BLaER1 treated with 17β-estradiol and CSF1 and Interleukin-3, amounts not matched to agents 10 nM and 100 nM (cell line): ENCODE measurements around the gene KIF14.
A peak's percentile ranks its signal among the peaks of the same experiment; 100 is the strongest.
"Not testable (repeated sequence)": the region's sequence is repeated elsewhere in the genome, so short reads cannot be mapped to it uniquely, and the experiment has no call there.

Experiments used
- H3K27ac ChIP-seq, 11 experiments: shearing (Covaris generic); formaldehyde crosslinking; 2 replicates each; pipeline ENCODE4 v1.8.1; 2022
- H3K27me3 ChIP-seq, 11 experiments: shearing (Covaris generic); formaldehyde crosslinking; 2 replicates each; pipeline ENCODE4 v1.8.1; 2022
- H3K36me3 ChIP-seq, 11 experiments: shearing (Covaris generic); formaldehyde crosslinking; 2 replicates each; pipeline ENCODE4 v1.8.1; 2022
- H3K4me1 ChIP-seq, 10 experiments: shearing (Covaris generic); formaldehyde crosslinking; 2 replicates each; pipeline ENCODE4 v1.8.1; 2022
- H3K4me2 ChIP-seq, 11 experiments: shearing (Covaris generic); formaldehyde crosslinking; 2 replicates each; pipeline ENCODE4 v1.8.1; 2022
- H3K4me3 ChIP-seq, 10 experiments: shearing (Covaris generic); formaldehyde crosslinking; 2 replicates each; pipeline ENCODE4 v1.8.1; 2022
- H3K9ac ChIP-seq, 11 experiments: shearing (Covaris generic); formaldehyde crosslinking; 2 replicates each; pipeline ENCODE4 v1.8.1; 2022
- H3K9me3 ChIP-seq, 11 experiments: shearing (Covaris generic); formaldehyde crosslinking; replicated peaks in 1 of 11; 2 replicates each; pipeline ENCODE4 v1.8.1; 2022
- H4K20me1 ChIP-seq, 11 experiments: shearing (Covaris generic); formaldehyde crosslinking; 2 replicates each; pipeline ENCODE4 v1.8.1; 2022
- Cebpa-rat ChIP-seq, 11 experiments: shearing (Covaris generic); IDR thresholded peaks; 2 replicates each; pipeline ENCODE4 v1.8.1; 2022

Gene KIF14

DNA sequence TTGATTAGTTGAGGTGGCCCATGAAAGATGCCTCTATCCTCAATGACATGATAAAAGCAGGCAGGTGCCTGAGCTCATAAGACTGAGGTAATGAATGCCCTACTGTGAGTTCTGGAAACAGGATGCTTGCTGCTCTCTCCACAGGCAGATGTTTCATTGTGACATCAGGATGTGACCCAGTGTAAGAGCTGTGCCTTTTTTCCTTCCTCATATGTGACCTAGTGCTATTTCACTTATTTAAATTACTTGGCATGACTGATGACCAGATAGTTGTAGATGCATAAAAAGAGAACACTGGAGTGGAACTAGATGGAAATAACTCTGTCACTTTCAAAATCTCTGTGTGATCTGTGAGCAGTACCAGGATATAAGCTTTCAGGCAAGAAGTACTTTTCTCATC, 31.9 kb downstream of the KIF14 start:
- H3K4me3 ChIP-seq = no peak overlapping the region
- H4K20me1 ChIP-seq = no peaks in the 10 kb centered on the region
- peak overlapping the region in 10 of 11 experiments; percentile 31 to 86 (median 48); a peak in 20 of 22 replicates for H3K4me2 ChIP-seq
- H3K27ac ChIP-seq = peak overlapping the region in 9 of 11 experiments; percentile 6 to 78 (median 45); a peak in 10 of 22 replicates
- H3K9ac ChIP-seq = no peak overlapping the region; a peak in 1 of 22 replicates
- H3K4me1 ChIP-seq = peaks cover 14 to 38% (median 22%) of the 10 kb centered on the region in 10 experiments
- no peak for TF ChIP-seq Cebpa-rat (IDR thresholded peaks at IDR 0.05)
- peaks cover 0 to 7% (median 0%) of the 10 kb centered on the region in 11 experiments; a peak in 2 of 22 replicates for H3K9me3 ChIP-seq
- no peaks in the 10 kb centered on the region for H3K27me3 ChIP-seq
- peaks cover 0 to 94% (median 72%) of the 10 kb centered on the region in 11 experiments; a peak in 19 of 22 replicates for H3K36me3 ChIP-seq

DNA sequence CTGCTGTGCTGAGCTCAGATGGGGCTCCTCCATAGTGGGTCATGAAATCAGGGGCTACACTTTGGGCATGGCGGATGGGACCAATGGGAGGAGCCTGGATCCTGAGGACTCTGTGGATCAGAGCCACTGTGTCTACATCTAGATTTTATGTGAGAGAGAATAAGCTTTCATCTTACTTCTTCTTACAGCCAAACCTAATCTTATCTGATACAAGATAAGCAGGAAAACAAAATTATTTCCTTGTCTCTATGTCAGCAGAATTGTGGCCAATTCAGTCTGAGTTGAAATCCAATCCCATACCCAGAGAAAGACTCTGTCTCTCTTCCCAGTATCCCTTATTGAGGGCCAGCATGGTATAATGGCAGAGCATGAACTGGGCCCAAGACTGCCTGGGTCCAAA, 56.2 kb downstream of the KIF14 start:
- peaks cover 0 to 96% (median 57%) of the 10 kb centered on the region in 11 experiments; a peak in 20 of 22 replicates for H3K36me3 ChIP-seq
- H3K4me3 ChIP-seq = no peak overlapping the region
- no peaks in the 10 kb centered on the region for H3K27me3 ChIP-seq
- H3K4me2 ChIP-seq = no peak overlapping the region
- H3K9ac ChIP-seq = no peak overlapping the region
- H4K20me1 ChIP-seq = no peaks in the 10 kb centered on the region
- no peak overlapping the region for H3K27ac ChIP-seq
- no peaks in the 10 kb centered on the region for H3K4me1 ChIP-seq
- no peak for TF ChIP-seq Cebpa-rat (IDR thresholded peaks at IDR 0.05)
- no peaks in the 10 kb centered on the region for H3K9me3 ChIP-seq

- Histone ChIP-seq H4K20me1 (no peaks in the 10 kb centered on the region), H3K36me3 (peaks cover 0 to 93% (median 63%) of the 10 kb centered on the region in 11 experiments; a peak in 20 of 22 replicates), H3K4me2 (no peak overlapping the region), H3K9me3 (no peaks in the 10 kb centered on the region), H3K27me3 (no peaks in the 10 kb centered on the region), H3K27ac (no peak overlapping the region), H3K4me1 (no peaks in the 10 kb centered on the region), H3K4me3 (no peak overlapping the region), H3K9ac (no peak overlapping the region)
- no peak for TF ChIP-seq Cebpa-rat (IDR thresholded peaks at IDR 0.05)
Observed at GRCh38 chr1:200561856-200562214, 58.7 kb downstream of the KIF14 start.

- Histone ChIP-seq H3K27me3 (no peaks in the 10 kb centered on the region), H3K4me3 (no peak overlapping the region), H3K36me3 (peaks cover 0 to 83% (median 50%) of the 10 kb centered on the region in 11 experiments; a peak in 20 of 22 replicates), H3K27ac (no peak overlapping the region), H3K9ac (no peak overlapping the region), H3K9me3 (no peaks in the 10 kb centered on the region), H3K4me1 (no peaks in the 10 kb centered on the region), H3K4me2 (no peak overlapping the region), H4K20me1 (no peaks in the 10 kb centered on the region)
- no peak for TF ChIP-seq Cebpa-rat (IDR thresholded peaks at IDR 0.05)
Observed at GRCh38 chr1:200558866-200559459, 61.6 kb downstream of the KIF14 start.

- H3K4me1 ChIP-seq = no peaks in the 10 kb centered on the region
- no peaks in the 10 kb centered on the region for H3K27me3 ChIP-seq
- H3K9me3 ChIP-seq = no peaks in the 10 kb centered on the region
- no peak for TF ChIP-seq Cebpa-rat (IDR thresholded peaks at IDR 0.05)
- no peak overlapping the region for H3K4me2 ChIP-seq
- no peak overlapping the region for H3K4me3 ChIP-seq
- no peak overlapping the region for H3K27ac ChIP-seq
- H3K9ac ChIP-seq = no peak overlapping the region
- H3K36me3 ChIP-seq = peaks cover 0 to 71% (median 51%) of the 10 kb centered on the region in 11 experiments; a peak in 19 of 22 replicates
- H4K20me1 ChIP-seq = no peaks in the 10 kb centered on the region
Observed at GRCh38 chr1:200556002-200556401, 64.5 kb downstream of the KIF14 start.

DNA sequence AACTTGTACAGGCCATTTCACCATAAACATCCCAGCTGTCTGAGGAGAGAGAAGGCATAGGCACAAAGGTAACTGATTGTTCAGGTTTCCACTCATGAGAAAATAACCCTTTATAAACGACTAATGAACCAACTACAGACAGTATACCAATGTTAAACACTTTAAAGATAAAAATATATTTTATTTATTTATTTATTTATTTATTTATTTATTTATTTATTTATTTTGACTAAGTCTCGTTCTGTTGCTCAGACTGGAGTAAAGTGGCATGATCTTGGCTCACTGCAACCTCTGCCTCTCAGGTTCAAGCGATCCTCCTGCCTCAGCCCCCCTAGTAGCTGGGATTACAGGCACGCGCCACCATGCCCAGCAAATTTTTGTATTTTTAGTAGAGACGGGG, 67.8 kb downstream of the KIF14 start:
- not testable (repeated sequence) for H3K27me3 ChIP-seq, H3K4me3 ChIP-seq, H3K27ac ChIP-seq, H3K9ac ChIP-seq, H3K4me1 ChIP-seq, H4K20me1 ChIP-seq, H3K4me2 ChIP-seq, H3K9me3 ChIP-seq
- peaks cover 0 to 50% (median 31%) of the 10 kb centered on the region in 11 experiments; a peak in 19 of 22 replicates for H3K36me3 ChIP-seq

GRCh38 chr1:200550367-200550766, 70.2 kb downstream of the KIF14 start:
- TF ChIP-seq Cebpa-rat (IDR thresholded peaks at IDR 0.05) = no peak
- Histone ChIP-seq H4K20me1 (no peaks in the 10 kb centered on the region), H3K4me1 (peaks cover 0 to 7% (median 0%) of the 10 kb centered on the region in 10 experiments; a peak in 1 of 20 replicates), H3K36me3 (peaks cover 0 to 31% (median 18%) of the 10 kb centered on the region in 11 experiments; a peak in 17 of 22 replicates), H3K27me3 (no peaks in the 10 kb centered on the region), H3K4me3 (no peak overlapping the region), H3K27ac (no peak overlapping the region), H3K9ac (no peak overlapping the region), H3K9me3 (no peaks in the 10 kb centered on the region), H3K4me2 (no peak overlapping the region)

DNA sequence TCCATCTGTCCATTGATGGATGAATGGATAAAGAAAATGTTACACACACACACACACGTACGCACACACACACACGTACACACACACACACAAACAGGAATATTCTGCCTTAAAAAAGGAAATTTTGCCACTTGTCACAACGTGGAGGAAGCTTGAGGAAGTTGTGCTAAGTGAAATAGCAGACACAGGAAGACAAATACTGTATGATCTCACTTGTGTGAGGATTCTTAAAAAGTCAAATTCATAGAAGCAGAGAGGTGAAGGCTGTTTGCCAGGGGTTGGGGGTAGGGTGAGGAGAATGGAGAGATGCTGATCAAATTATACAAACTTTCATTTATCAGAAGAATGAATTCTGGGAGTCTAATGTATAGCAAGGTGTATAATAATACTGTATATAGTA, 73.2 kb downstream of the KIF14 start:
- Histone ChIP-seq H3K27ac (no peak overlapping the region), H3K36me3 (peaks cover 0 to 8% (median 0%) of the 10 kb centered on the region in 11 experiments; a peak in 3 of 22 replicates), H4K20me1 (no peaks in the 10 kb centered on the region), H3K9me3 (no peaks in the 10 kb centered on the region), H3K4me1 (peaks cover 0 to 7% (median 0%) of the 10 kb centered on the region in 10 experiments; a peak in 1 of 20 replicates), H3K9ac (no peak overlapping the region), H3K4me3 (no peak overlapping the region), H3K4me2 (no peak overlapping the region), H3K27me3 (no peaks in the 10 kb centered on the region)
- TF ChIP-seq Cebpa-rat (IDR thresholded peaks at IDR 0.05) = no peak

GRCh38 chr1:200546577-200546976, 74.0 kb downstream of the KIF14 start:
- H3K36me3 ChIP-seq = peaks cover 0 to 7% (median 0%) of the 10 kb centered on the region in 11 experiments; a peak in 2 of 22 replicates
- no peak overlapping the region for H3K9ac ChIP-seq
- no peak for TF ChIP-seq Cebpa-rat (IDR thresholded peaks at IDR 0.05)
- no peaks in the 10 kb centered on the region for H4K20me1 ChIP-seq
- no peak overlapping the region for H3K27ac ChIP-seq
- H3K9me3 ChIP-seq = no peaks in the 10 kb centered on the region
- H3K4me1 ChIP-seq = peaks cover 0 to 7% (median 0%) of the 10 kb centered on the region in 10 experiments; a peak in 1 of 20 replicates
- H3K4me3 ChIP-seq = no peak overlapping the region
- H3K4me2 ChIP-seq = no peak overlapping the region
- no peaks in the 10 kb centered on the region for H3K27me3 ChIP-seq

DNA sequence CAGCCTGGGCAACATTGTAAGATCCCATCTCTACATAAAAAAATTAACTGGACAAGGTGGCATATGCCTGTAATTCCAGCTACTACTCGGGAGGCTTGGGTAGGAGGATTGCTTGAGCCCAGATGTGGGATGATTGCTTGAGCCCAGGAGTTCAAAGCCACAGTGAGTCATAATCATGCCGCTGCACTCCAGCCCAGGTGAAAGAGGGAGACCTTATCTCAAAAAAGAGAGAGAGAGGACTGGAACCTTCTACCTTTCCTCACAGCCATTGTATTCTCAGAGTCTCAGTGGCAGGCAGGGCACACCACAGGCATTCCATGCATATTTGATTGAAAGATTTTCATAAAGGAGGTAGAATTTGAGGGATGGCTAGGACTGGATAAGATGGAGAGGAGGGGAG, 78.4 kb downstream of the KIF14 start:
- no peak for TF ChIP-seq Cebpa-rat (IDR thresholded peaks at IDR 0.05)
- Histone ChIP-seq H3K4me3 (no peak overlapping the region), H3K27ac (no peak overlapping the region), H3K4me1 (0 out of 20 replicates have a peak, but pooled peaks cover 0 to under 1% (median 0%) of the 10 kb centered on the region in 10 experiments), H4K20me1 (no peaks in the 10 kb centered on the region), H3K9me3 (no peaks in the 10 kb centered on the region), H3K27me3 (no peaks in the 10 kb centered on the region), H3K9ac (no peak overlapping the region), H3K4me2 (no peak overlapping the region), H3K36me3 (no peaks in the 10 kb centered on the region)
